Thyroid gland (tissue), 4 donors: ENCODE measurements around the gene BRWD1. TPM values are rescaled to one million over a fixed set of nuclear protein-coding genes. Genes with fewer than 3 reads are reported as not detected.
A peak's percentile ranks its signal among the peaks of the same experiment; 100 is the strongest.

Experiments used
- DNase-seq, 2 donors: peaks; one replicate each; pipeline ENCODE4 v3.0.0-alpha.2; 2019
- H3K27ac ChIP-seq, 3 donors: fragments of 200-600 bp; sonication (generic); 1 replicate in 2 of 3; 2 replicates in 1 of 3; pipeline ENCODE4 v1.5.1; 2016 to 2019; ENCODE audit warnings: mild to moderate bottlenecking in 1 of 3, moderate library complexity in 1 of 3
- H3K27me3 ChIP-seq: fragments of 200-600 bp; sonication (generic); one replicate; pipeline ENCODE4 v1.5.1; 2019
- H3K36me3 ChIP-seq, 2 donors: fragments of 200-600 bp; sonication (generic); one replicate each; pipeline ENCODE4 v1.5.1; 2016 to 2019
- H3K4me1 ChIP-seq, 2 donors: fragments of 200-600 bp; sonication (generic); one replicate each; pipeline ENCODE4 v1.5.1; 2017 to 2019
- H3K4me3 ChIP-seq, 3 donors: fragments of 200-600 bp; sonication (generic); replicated peaks in 1 of 3; 1 replicate in 2 of 3; 2 replicates in 1 of 3; pipeline ENCODE4 v1.5.1; 2016; ENCODE audit warnings: mild to moderate bottlenecking in 1 of 3
- H3K9me3 ChIP-seq: fragments of 200-600 bp; sonication (generic); one replicate; pipeline ENCODE4 v1.5.1; 2017
- CTCF ChIP-seq, 6 experiments: fragments of 200-600 bp in 3 of 6; fragments of 450-650 bp in 3 of 6; sonication (generic) in 3 of 6; IDR thresholded peaks; one replicate each; pipeline ENCODE4 v1.5.1; 2016 to 2019; ENCODE audit warnings: antibody characterized with exemption in 6 of 6, mild to moderate bottlenecking in 2 of 6, inconsistent platforms in 1 of 6, moderate library complexity in 1 of 6
- POLR2A ChIP-seq, 2 donors: fragments of 450-650 bp; IDR thresholded peaks; one replicate each; pipeline ENCODE4 v1.6.1; 2017; ENCODE audit warnings: antibody characterized with exemption in 2 of 2, mild to moderate bottlenecking in 2 of 2, moderate library complexity in 1 of 2
- WGBS, 2 donors: methylation state at CpG; one replicate each; pipeline ENCODE4 v1.1.5; 2017; 5-methylcytosine and 5-hydroxymethylcytosine counted together
- intact Hi-C: fragments of 100-400 bp; cut with DNase I; formaldehyde crosslinking; loops from one replicate; pipeline ENCODE4 v1.15.1; 2023
- total RNA-seq, 4 donors: library from RNA; depleted of rRNA; stranded (reverse); fragments of >200 nt; gene quantifications; one replicate each; pipeline ENCODE4 v1.2.3, GENCODE V29; 2016

BRWD1 gene
- total RNA-seq, 4 donors from 2014 or later = 66.6 to 125 (median 85.3) TPM

DNA sequence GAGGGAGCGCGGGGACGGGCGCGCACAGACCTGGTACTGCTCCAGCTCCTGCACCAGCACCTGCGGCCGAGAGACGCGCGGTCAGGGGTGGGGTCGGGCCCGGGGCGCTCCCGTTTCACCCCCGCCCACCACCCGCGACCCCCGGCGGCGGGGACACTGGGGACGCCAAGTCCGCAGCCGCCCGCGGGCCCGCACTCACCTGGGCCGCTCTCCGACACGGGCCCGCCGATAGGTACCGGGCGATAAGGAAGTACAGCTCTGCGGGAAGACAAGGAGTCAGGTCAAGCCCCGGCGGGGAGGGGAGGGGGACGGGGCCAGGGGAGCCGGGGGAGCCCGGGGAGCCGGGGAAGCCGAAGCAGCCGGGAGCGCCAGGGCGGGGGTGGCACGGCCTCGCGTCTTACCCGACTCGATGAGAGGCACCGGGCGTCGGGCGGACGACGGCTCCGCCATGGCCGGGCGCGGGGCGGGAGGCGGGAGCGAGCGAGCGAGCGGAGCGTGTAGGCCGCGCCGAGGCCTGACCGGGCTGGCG lies 326 bp downstream of the BRWD1 start:
- Histone ChIP-seq H3K4me3 (peak overlapping the region; percentile 85 to 98 (median 94)), H3K4me1 (peaks cover 6 to 11% of the 10 kb centered on the region in 2 donors), H3K36me3 (no peaks in the 10 kb centered on the region), H3K27ac (peak overlapping the region; percentile 93 to 98 (median 97)), H3K27me3 (no peaks in the 10 kb centered on the region), H3K9me3 (no peaks in the 10 kb centered on the region)
- peak; percentile 33 to 68 for DNase-seq
- TF ChIP-seq CTCF (IDR thresholded peaks at IDR 0.05) = no peak
- peak in 1 of 2 donors; percentile 39 for TF ChIP-seq POLR2A (IDR thresholded peaks at IDR 0.05)
- WGBS, 2 donors = 5% methylated on average over 8 of the region's 71 CpGs; no CpG with 5 or more reads in 1 of the 2 donors
- intact Hi-C loops = loop anchor here (2.0 to 5.0 kb wide), 2 partner anchors 36 to 74 kb away; partner anchors contain the start of gene HMGN1

- intact Hi-C loops = loop anchor here (2.0 to 5.0 kb wide), 2 partner anchors 36 to 75 kb away; partner anchors contain the start of gene HMGN1
- TF ChIP-seq POLR2A (IDR thresholded peaks at IDR 0.05) = peak in 1 of 2 donors; percentile 46
- TF ChIP-seq CTCF (IDR thresholded peaks at IDR 0.05) = no peak
- H3K4me3 ChIP-seq = peak overlapping the region in 2 of 3 donors; percentile 94 to 98
- peak overlapping the region; percentile 93 to 98 (median 97) for H3K27ac ChIP-seq
- 4% methylated on average over 20 to 21 of the region's 65 CpGs for WGBS, 2 donors
- DNase-seq = peak; percentile 93
- no peaks in the 10 kb centered on the region for H3K27me3 ChIP-seq
- H3K36me3 ChIP-seq = no peaks in the 10 kb centered on the region
- H3K9me3 ChIP-seq = no peaks in the 10 kb centered on the region
- H3K4me1 ChIP-seq = peaks cover 6 to 11% of the 10 kb centered on the region in 2 donors
Observed at GRCh38 chr21:39312112-39313041, 1.1 kb downstream of the BRWD1 start.

DNA sequence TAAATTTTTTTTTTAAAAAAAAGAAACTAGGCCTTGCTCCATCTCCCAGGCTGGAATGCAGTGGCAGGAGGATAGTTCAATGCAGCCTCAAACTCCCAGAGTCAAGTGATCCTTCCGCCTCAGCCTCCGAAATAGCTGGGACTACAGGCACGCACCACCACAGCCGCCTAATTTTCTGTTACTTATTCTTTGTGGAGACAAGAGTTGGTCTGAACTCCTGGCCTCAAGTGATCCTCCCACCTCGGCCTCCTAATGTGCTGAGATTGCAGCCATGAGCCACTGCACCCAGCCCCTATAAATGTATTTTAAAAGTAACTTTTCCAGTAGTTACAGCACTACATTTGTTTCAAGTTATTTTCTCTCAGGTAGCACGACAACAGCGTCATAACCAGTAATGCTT lies 2.3 kb downstream of the BRWD1 start:
- 95% methylated on average over 7 of the region's 7 CpGs for WGBS, 2 donors
- Histone ChIP-seq H3K27ac (no peak overlapping the region), H3K9me3 (no peaks in the 10 kb centered on the region), H3K27me3 (no peaks in the 10 kb centered on the region), H3K36me3 (no peaks in the 10 kb centered on the region), H3K4me3 (no peak overlapping the region), H3K4me1 (peaks cover 6 to 11% of the 10 kb centered on the region in 2 donors)
- no peak for TF ChIP-seq POLR2A (IDR thresholded peaks at IDR 0.05)
- TF ChIP-seq CTCF (IDR thresholded peaks at IDR 0.05) = no peak
- no peak for DNase-seq
- intact Hi-C loops = loop anchor here (5.0 kb wide), 1 partner anchor 76 kb away; no protein-coding TSS in a partner anchor

DNA sequence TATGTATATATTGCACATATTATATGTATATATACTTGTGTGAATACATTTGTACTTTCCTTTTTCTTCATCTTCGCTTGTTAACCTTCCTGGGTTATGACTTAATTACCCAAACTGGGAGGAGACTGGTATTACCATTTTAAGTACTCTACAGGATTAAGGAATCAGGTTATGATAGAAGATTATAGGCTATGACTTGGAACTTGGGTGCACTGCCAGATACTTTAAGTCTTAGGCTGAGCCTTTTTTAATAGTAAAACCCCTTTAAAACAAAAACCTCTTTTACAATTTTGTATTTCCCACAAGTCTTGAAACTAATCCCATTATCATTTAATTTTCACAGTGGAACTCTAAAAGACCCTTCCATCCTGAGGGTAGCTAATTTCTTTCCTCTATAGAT lies 6.0 kb downstream of the BRWD1 start:
- peaks cover 0 to 7% of the 10 kb centered on the region in 2 donors for H3K36me3 ChIP-seq
- H3K27me3 ChIP-seq = no peaks in the 10 kb centered on the region
- no peak overlapping the region for H3K27ac ChIP-seq
- WGBS, 2 donors = 95 to 98% methylated on average over 1 of the region's 1 CpG
- TF ChIP-seq CTCF (IDR thresholded peaks at IDR 0.05) (no peak), POLR2A (IDR thresholded peaks at IDR 0.05) (no peak)
- no peak overlapping the region for H3K4me3 ChIP-seq
- no peaks in the 10 kb centered on the region for H3K9me3 ChIP-seq
- DNase-seq = no peak
- H3K4me1 ChIP-seq = peaks cover 6% of the 10 kb centered on the region in 2 donors
- intact Hi-C loops = no loop called here
